Astrocyte of the cerebellum (primary cell): Measurements from ENCODE around the gene ZDHHC24.

ENCODE experiments used
- DNase-seq: peaks from one replicate; pipeline ENCODE4 v3.0.0-alpha.2; 2011; ENCODE audit warnings: low read depth
- H3K4me3 ChIP-seq: 2 replicates; pipeline ENCODE4 v1.5.1; 2011; ENCODE audit warnings: mild to moderate bottlenecking, low read depth, low read length, moderate library complexity
- in situ Hi-C: cut with HindIII; loops from 2 replicates; pipeline ENCODE4 v1.10.0; 2017; ENCODE audit warnings: low sequenced_read_pairs
- TF ChIP-seq, protein P1 (sequence below): IDR thresholded peaks from 2 replicates; pipeline ENCODE4 v1.5.1; 2012; ENCODE audit warnings: low read length, low read depth, moderate library complexity, mild to moderate bottlenecking; ENCODE audit errors: missing control alignments

Gene ZDHHC24

DNA sequence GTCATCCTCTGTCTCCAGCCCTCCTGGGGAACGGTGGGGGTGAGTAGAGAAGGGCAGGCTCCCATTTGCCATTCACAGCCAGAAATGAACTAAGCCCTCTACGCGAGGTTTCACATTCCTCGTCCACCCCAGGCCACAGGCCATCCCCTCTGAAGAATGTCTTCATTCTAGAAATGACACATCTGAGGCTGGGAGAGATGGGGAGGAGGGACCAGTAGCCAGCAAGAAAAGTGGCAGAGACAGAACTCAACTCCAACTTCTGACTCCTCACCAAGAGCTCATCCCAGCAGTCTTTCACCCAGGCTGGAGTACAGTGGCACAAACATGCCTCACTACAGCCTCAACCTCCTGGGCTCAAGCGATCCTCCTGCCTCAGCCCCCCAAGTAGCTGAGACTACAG is 19.1 kb upstream of the ZDHHC24 start:
- DNase-seq = no peak
- in situ Hi-C loops = no loop called here

DNA sequence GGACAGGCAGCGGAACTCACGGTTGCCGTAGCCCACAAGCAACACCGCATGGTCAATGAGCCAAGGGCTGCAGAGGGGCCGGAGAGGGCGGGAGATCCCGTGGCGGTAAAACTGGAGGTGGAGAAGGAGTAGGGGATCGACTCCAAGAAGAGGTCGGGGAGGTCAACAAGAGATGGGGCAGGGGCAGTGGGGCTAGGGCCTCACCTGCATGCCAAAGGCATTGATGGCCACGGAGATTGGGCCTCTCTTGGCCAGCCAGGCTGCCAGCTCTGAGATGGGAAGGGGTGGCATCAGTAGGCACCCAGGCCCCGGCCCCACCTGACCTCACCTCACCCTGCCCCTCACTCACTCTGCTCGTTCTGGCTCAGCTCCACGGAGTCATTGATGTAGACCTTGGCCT is 18.7 kb upstream of the ZDHHC24 start:
- TF ChIP-seq, protein P1, sequence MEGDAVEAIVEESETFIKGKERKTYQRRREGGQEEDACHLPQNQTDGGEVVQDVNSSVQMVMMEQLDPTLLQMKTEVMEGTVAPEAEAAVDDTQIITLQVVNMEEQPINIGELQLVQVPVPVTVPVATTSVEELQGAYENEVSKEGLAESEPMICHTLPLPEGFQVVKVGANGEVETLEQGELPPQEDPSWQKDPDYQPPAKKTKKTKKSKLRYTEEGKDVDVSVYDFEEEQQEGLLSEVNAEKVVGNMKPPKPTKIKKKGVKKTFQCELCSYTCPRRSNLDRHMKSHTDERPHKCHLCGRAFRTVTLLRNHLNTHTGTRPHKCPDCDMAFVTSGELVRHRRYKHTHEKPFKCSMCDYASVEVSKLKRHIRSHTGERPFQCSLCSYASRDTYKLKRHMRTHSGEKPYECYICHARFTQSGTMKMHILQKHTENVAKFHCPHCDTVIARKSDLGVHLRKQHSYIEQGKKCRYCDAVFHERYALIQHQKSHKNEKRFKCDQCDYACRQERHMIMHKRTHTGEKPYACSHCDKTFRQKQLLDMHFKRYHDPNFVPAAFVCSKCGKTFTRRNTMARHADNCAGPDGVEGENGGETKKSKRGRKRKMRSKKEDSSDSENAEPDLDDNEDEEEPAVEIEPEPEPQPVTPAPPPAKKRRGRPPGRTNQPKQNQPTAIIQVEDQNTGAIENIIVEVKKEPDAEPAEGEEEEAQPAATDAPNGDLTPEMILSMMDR = no peak
- no peak for DNase-seq
- no peak overlapping the region for H3K4me3 ChIP-seq
- in situ Hi-C loops = no loop called here

More for the DNA sequence above, 19.1 kb upstream of the ZDHHC24 start:
- TF ChIP-seq, protein P1 = no peak
- H3K4me3 ChIP-seq = no peak overlapping the region

DNA sequence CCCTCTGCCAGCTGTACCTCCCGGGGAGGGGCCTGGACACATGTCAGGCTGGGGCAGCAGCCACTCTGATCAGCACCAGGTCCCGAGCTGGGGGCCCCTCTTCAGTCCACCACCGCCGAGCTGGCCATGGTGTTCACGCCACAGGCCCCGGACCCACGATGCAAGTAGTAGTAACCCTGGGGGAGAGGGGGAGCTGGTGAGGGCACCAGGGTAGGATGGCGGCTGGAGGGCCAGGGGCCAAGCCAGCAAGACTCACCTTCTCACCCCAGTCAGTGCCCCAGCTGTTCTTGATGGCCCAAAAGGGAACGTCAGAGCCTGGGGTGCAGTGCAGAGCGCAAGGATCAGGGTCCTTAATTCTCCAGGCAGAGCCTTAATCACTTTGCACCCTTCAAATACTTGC is 18.0 kb upstream of the ZDHHC24 start:
- no peak overlapping the region for H3K4me3 ChIP-seq
- TF ChIP-seq, protein P1 = no peak
- no peak for DNase-seq
- in situ Hi-C loops = no loop called here

DNA sequence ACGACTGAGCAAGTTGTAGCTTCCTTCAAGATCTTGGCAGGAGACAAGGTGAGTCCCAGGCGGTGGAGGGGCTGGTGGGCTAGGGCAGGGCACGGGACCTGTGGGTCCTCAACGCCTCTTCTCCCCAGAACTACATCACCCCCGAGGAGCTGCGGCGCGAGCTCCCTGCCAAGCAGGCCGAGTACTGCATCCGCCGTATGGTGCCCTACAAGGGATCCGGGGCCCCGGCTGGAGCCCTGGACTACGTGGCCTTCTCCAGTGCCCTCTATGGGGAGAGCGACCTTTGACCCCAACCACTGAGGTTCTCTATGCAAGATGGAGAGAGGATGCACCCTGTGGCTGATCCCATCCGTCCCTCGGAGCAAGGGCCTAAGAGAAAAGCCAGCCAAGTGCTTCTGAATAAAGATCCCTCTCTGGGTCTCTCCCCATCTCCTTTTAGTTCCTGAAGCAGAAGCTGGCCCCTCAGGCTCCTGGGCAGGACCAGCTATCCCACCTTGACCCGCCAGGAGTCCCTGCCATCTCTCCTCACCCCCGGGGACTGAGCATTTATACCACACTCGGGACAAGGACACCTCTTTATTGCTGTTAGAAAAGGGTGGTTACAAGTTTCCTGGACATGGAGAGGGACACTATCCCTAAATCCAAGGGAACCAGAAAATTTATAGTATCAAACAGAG is 17.2 kb upstream of the ZDHHC24 start:
- TF ChIP-seq, protein P1 = no peak
- DNase-seq = no peak
- in situ Hi-C loops = no loop called here
- no peak overlapping the region for H3K4me3 ChIP-seq

DNA sequence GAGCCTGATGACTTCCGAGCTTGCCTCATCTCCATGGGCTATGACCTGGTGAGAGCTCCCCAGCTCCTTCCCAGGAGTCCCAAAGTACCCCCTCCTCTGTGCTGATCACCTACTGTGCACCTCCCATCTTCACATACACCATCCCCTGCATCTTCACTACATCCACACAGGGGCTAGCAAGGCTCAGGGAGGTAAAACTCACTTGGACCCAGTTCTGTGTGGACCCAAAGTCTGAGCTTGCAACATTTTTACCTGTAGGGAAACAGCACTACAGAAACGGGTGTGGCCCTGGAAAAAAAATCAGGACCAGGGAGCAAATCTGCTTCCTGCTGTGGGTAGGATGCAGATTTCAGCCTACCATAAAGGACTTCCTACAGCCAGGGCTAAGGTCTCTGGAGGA is 16.4 kb upstream of the ZDHHC24 start:
- in situ Hi-C loops = no loop called here
- no peak for DNase-seq
- no peak overlapping the region for H3K4me3 ChIP-seq
- TF ChIP-seq, protein P1 = no peak

DNA sequence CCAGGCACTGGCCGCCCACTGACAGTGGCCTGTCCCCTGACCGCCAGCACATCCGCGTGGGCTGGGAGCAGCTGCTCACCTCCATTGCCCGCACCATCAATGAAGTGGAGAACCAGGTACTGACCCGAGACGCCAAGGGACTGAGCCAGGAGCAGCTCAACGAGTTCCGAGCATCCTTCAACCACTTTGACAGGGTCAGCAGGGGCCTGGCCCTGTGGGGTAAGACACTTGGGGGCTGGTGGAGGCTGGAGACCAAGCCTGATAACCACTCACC is 16.1 kb upstream of the ZDHHC24 start:
- TF ChIP-seq, protein P1 = no peak
- in situ Hi-C loops = no loop called here

More for the DNA sequence above, 16.1 kb upstream of the ZDHHC24 start:
- H3K4me3 ChIP-seq = no peak overlapping the region
- no peak for DNase-seq
